ENCODE results near the gene LRRC4B. TPM values are rescaled to one million over a fixed set of nuclear protein-coding genes. Genes with fewer than 3 reads are reported as not detected.
A peak's percentile ranks its signal among the peaks of the same experiment; 100 is the strongest.

LRRC4B gene
- total and polyA plus RNA-seq, 2 of the 8 experiments (the other 6 are each of a cell fraction or from before 2014, with no cell fraction given) = 13.4 to 21.2 TPM

DNA sequence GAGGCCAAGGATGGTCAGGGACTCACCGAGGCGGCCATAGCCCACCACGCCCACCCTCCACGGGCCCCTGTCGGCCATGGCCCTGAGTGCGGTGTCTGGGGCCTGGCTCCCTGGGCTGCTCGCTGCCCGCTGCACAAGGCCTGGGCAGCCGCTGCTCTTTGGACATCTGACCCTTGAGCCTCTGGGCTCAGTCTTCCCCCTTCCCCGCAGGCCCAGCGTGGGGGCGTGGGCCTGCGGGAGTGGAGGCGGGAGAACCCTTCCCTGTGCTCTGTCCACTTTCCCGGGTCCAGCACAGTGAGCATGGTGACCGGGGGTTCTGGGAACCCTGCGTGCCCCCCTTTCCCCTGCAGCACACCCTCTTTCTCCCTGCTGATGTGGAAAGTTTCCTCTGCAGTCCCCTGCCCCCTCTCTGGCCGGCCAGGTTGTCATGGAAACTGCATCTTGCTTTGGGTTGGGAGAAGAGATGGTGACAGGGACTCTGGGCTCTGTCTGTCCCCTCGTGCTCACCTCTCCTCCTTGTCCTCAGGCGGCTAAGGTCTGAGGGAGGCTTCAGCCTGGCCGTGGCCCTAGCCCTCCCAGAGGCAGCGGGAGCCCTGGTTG is 54.4 kb downstream of the LRRC4B start, which contains the start of gene ASPDH:
ASPDH (minus strand) TSS at position 168 of the 600 bp plus-strand sequence; CDS start at position 78, 90 bp downstream.
- Histone ChIP-seq H3K9ac (replicated peaks in 1 of 4; ENCODE audit: extremely low read depth in 1 of 4, low read depth in 3 of 4, low read length in 3 of 4) (no peak within 1 kb of the TSS; a peak in 1 of 7 replicates), H3K4ac (replicated peaks; ENCODE audit: insufficient read length, low read depth, low read length) (no peak within 1 kb of the TSS)
- WGBS, 2 experiments (ENCODE audit: extremely low coverage in 1 of 2, insufficient coverage in 1 of 2, insufficient read length in 1 of 2, insufficient replicate concordance in 2 of 2, low coverage in 1 of 2, low lambda C conversion rate in 2 of 2, missing lambda C conversion rate in 1 of 2) = 81% methylated on average over 17 of the region's 22 CpGs; no CpG with 5 or more reads in 1 of the 2 experiments

More for the DNA sequence above, 54.4 kb downstream of the LRRC4B start, which contains the start of gene ASPDH:
- Histone ChIP-seq H3K4me1 (replicated peaks in 1 of 4; ENCODE audit: control insufficient read depth in 3 of 4, insufficient read depth in 4 of 4, low read length in 3 of 4) (peaks cover 0 to 6% (median 4%) of the 10 kb centered on the region in 4 experiments; a peak in 4 of 7 replicates), H3K27ac (ENCODE audit: low read depth, low read length) (no peak within 1 kb of the TSS), H4K5ac (ENCODE audit: insufficient read length, low read depth, low read length) (no peak within 1 kb of the TSS), H3K4me2 (ENCODE audit: insufficient read depth in 1 of 2, low read depth in 2 of 2, low read length in 2 of 2) (no peak within 1 kb of the TSS), H3K27me3 (replicated peaks in 1 of 4; ENCODE audit: control insufficient read depth in 3 of 4, extremely low read depth in 1 of 4, insufficient read depth in 3 of 4, low read length in 3 of 4) (peaks cover 0 to 15% (median 10%) of the 10 kb centered on the region in 4 experiments; a peak in 6 of 7 replicates), H3K9me3 (ENCODE audit: insufficient read depth in 2 of 2, low read depth in 1 of 2, low read length in 1 of 2) (no peaks in the 10 kb centered on the region; a peak in 1 of 4 replicates), H2BK20ac (ENCODE audit: low read length) (no peak within 1 kb of the TSS), H2BK15ac (ENCODE audit: low read length) (no peak within 1 kb of the TSS), H3K79me2 (ENCODE audit: control insufficient read depth in 1 of 2, insufficient read depth in 2 of 2, low read length in 2 of 2) (no peaks in the 10 kb centered on the region), H2BK5ac (ENCODE audit: low read depth, low read length) (no peak within 1 kb of the TSS), H4K20me1 (replicated peaks in 1 of 2; ENCODE audit: control insufficient read depth in 1 of 2, insufficient read depth in 2 of 2, low read length in 2 of 2) (peaks cover 1 to 7% of the 10 kb centered on the region in 2 experiments), H4K91ac (replicated peaks; ENCODE audit: insufficient read length, low read length) (no peak within 1 kb of the TSS), H3K79me1 (ENCODE audit: low read depth, low read length) (no peaks in the 10 kb centered on the region), H2AFZ (ENCODE audit: low read length) (no peak within 1 kb of the TSS), H3K56ac (replicated peaks; ENCODE audit: insufficient read length, low read depth, low read length) (no peak within 1 kb of the TSS), H3K23ac (ENCODE audit: insufficient read length) (no peak within 1 kb of the TSS), H4K8ac (ENCODE audit: extremely low read depth, insufficient read depth, low read length) (peak within 1 kb of the TSS; percentile 43; the same call in 1 of the 2 replicates), H2BK120ac (replicated peaks; ENCODE audit: low read depth, low read length) (no peak within 1 kb of the TSS), H3K4me3 (ENCODE audit: extremely low read depth in 1 of 4, insufficient read depth in 2 of 4, low read depth in 3 of 4, low read length in 4 of 4) (no peak within 1 kb of the TSS), H3K18ac (ENCODE audit: extremely low read depth, low read length) (no peak within 1 kb of the TSS), H3K23me2 (ENCODE audit: low read depth, low read length) (no peaks in the 10 kb centered on the region; the same call in 1 of the 2 replicates), H2BK12ac (ENCODE audit: low read depth, low read length) (no peak within 1 kb of the TSS), H3K36me3 (ENCODE audit: control insufficient read depth in 2 of 4, insufficient read depth in 4 of 4, low read length in 3 of 4) (peaks cover 0 to 15% (median 0%) of the 10 kb centered on the region in 4 experiments; a peak in 2 of 8 replicates), H2AK5ac (ENCODE audit: low read depth, low read length) (no peak within 1 kb of the TSS), H3K14ac (ENCODE audit: insufficient read length) (no peak within 1 kb of the TSS)
- CTCF ChIA-PET (ENCODE audit: partially characterized antibody) = interaction anchor here (0.6 to 19.3 kb wide), 3 partner anchors 24 to 161 kb away, joined by 3 to 206 read pairs (median 4); no protein-coding TSS in a partner anchor
- POLR2A ChIA-PET (ENCODE audit: partially characterized antibody) = interaction anchor here (1.3 kb wide), 1 partner anchor 280 kb away, joined by 3 read pairs; no protein-coding TSS in a partner anchor
- no peak for TF ChIP-seq CBX8 (IDR thresholded peaks at IDR 0.05; ENCODE audit: borderline replicate concordance, low read depth, low read length)
- TF ChIP-seq MAFK (IDR thresholded peaks at IDR 0.05; ENCODE audit: low read depth, low read length) = no peak
- no peak for TF ChIP-seq PHF8 (conservative IDR thresholded peaks at IDR 0.05; ENCODE audit: low read depth, low read length)
- TF ChIP-seq EZH2 (IDR thresholded peaks at IDR 0.05; ENCODE audit: low read depth, low read length, severe bottlenecking) = no peak
- TF ChIP-seq BACH1 (IDR thresholded peaks at IDR 0.05; ENCODE audit: low read length) = no peak
- no peak for TF ChIP-seq TAF1 (IDR thresholded peaks at IDR 0.05; ENCODE audit: low read depth, low read length)
- TF ChIP-seq ASH2L (IDR thresholded peaks at IDR 0.05; ENCODE audit: low read length) = no peak
- TF ChIP-seq BCL11A (IDR thresholded peaks at IDR 0.05; ENCODE audit: low read depth in 2 of 2, low read length in 2 of 2) = no peak
- TF ChIP-seq, protein P1, sequence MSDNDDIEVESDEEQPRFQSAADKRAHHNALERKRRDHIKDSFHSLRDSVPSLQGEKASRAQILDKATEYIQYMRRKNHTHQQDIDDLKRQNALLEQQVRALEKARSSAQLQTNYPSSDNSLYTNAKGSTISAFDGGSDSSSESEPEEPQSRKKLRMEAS (IDR thresholded peaks at IDR 0.05) = no peak
- no peak for TF ChIP-seq POLR2A (IDR thresholded peaks at IDR 0.05; ENCODE audit: control extremely low read depth in 1 of 2, low read depth in 2 of 2, low read length in 2 of 2)
- TF ChIP-seq USF2 (IDR thresholded peaks at IDR 0.05; ENCODE audit: low read length) = no peak
- FAIRE-seq (no peak), DNase-seq (ENCODE audit: low read depth in 1 of 2, low spot score in 2 of 2) (no peak)
